ENCODE data around the gene PHF2.
"Not testable (repeated sequence)": the region's sequence is repeated elsewhere in the genome, so short reads cannot be mapped to it uniquely, and the experiment has no call there.

The PHF2 gene

DNA sequence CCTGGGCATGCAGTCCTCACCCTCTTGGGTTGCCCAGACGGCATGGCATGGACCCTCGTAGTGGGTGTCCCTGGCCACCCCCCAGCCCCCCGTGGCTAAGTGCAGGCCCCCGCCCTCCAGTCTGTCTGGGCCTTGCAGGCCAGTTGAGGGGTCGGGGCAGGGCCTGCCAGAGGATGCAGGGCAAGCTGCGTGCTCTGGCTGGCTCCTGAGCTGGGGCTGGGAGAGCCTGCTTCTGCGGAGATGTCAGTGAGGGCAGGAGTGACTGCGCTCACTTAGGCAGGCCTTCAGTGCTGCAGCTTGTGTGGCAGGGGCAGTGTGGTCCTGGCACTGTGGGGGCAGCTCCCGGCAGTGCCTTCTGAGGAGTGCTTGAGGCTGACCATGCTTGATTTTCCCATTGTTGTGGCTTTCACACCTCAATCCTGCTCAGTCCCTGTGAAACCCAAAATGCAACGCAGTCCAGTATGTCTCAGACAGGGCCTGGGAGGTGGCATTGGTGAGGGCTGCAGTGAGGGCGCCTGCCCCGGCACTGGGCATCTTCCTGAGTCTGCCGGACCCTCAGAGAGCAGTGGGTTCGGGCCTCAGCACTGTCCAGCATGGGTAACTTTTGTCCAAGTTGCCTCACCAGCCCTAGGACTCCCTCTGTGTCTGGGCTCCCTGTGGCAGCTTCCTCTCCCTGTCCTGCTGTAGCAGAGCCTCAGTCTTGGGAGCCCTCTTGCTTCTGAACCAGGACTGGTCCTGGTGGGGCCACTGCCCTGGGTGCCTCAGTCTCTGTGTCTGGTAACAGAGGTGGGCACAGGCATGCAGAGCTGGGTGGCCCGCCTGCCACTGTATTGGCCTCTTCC is 93.0 kb downstream of the PHF2 start:
- no peak for TF ChIP-seq ZNF384 (IDR thresholded peaks at IDR 0.05)
- TF ChIP-seq ARNT (IDR thresholded peaks at IDR 0.05): no peak
- no peak for TF ChIP-seq CTBP1 (IDR thresholded peaks at IDR 0.05; ENCODE audit: borderline replicate concordance)
- no peak for TF ChIP-seq NFRKB (IDR thresholded peaks at IDR 0.05)
- no peak for TF ChIP-seq HDGF (IDR thresholded peaks at IDR 0.05; ENCODE audit: borderline replicate concordance)
- TF ChIP-seq LEF1 (IDR thresholded peaks at IDR 0.05; ENCODE audit: borderline replicate concordance): no peak
- no peak for TF ChIP-seq FOXK2 (IDR thresholded peaks at IDR 0.05)
- TF ChIP-seq TARDBP (IDR thresholded peaks at IDR 0.05): no peak
- no peak for TF ChIP-seq SP1 (IDR thresholded peaks at IDR 0.05)
- TF ChIP-seq, protein P1, sequence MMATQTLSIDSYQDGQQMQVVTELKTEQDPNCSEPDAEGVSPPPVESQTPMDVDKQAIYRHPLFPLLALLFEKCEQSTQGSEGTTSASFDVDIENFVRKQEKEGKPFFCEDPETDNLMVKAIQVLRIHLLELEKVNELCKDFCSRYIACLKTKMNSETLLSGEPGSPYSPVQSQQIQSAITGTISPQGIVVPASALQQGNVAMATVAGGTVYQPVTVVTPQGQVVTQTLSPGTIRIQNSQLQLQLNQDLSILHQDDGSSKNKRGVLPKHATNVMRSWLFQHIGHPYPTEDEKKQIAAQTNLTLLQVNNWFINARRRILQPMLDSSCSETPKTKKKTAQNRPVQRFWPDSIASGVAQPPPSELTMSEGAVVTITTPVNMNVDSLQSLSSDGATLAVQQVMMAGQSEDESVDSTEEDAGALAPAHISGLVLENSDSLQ (IDR thresholded peaks at IDR 0.05): no peak
- TF ChIP-seq SUZ12 (IDR thresholded peaks at IDR 0.05): no peak
- TF ChIP-seq BHLHE40 (IDR thresholded peaks at IDR 0.05; ENCODE audit: borderline replicate concordance): no peak
- TF ChIP-seq L3MBTL2 (conservative IDR thresholded peaks at IDR 0.05): no peak
- no peak for TF ChIP-seq FOXM1 (IDR thresholded peaks at IDR 0.05; ENCODE audit: borderline replicate concordance)
- TF ChIP-seq FOXA1 (IDR thresholded peaks at IDR 0.05): no peak
- no peak for TF ChIP-seq ELF4 (IDR thresholded peaks at IDR 0.05)
- DNase-seq (ENCODE audit: extremely low spot score): no peak
- CTCF ChIA-PET: no interaction called here
- POLR2A ChIA-PET: no interaction called here

- TF ChIP-seq CTBP1 (IDR thresholded peaks at IDR 0.05; ENCODE audit: borderline replicate concordance): no peak
- TF ChIP-seq, protein P1 (IDR thresholded peaks at IDR 0.05): no peak
- TF ChIP-seq SUZ12 (IDR thresholded peaks at IDR 0.05): no peak
- TF ChIP-seq FOXK2 (IDR thresholded peaks at IDR 0.05): no peak
- no peak for TF ChIP-seq L3MBTL2 (conservative IDR thresholded peaks at IDR 0.05)
- TF ChIP-seq NFRKB (IDR thresholded peaks at IDR 0.05): no peak
- TF ChIP-seq ZNF384 (IDR thresholded peaks at IDR 0.05): no peak
- no peak for TF ChIP-seq FOXM1 (IDR thresholded peaks at IDR 0.05; ENCODE audit: borderline replicate concordance)
- no peak for TF ChIP-seq FOXA1 (IDR thresholded peaks at IDR 0.05)
- no peak for TF ChIP-seq HDGF (IDR thresholded peaks at IDR 0.05; ENCODE audit: borderline replicate concordance)
- no peak for TF ChIP-seq SP1 (IDR thresholded peaks at IDR 0.05)
- no peak for TF ChIP-seq TARDBP (IDR thresholded peaks at IDR 0.05)
- no peak for TF ChIP-seq ELF4 (IDR thresholded peaks at IDR 0.05)
- no peak for TF ChIP-seq BHLHE40 (IDR thresholded peaks at IDR 0.05; ENCODE audit: borderline replicate concordance)
- TF ChIP-seq LEF1 (IDR thresholded peaks at IDR 0.05; ENCODE audit: borderline replicate concordance): no peak
- no peak for TF ChIP-seq ARNT (IDR thresholded peaks at IDR 0.05)
- ChIA-PET CTCF (no interaction called here), POLR2A (no interaction called here)
- no peak for DNase-seq (ENCODE audit: extremely low spot score)
These were observed 93.5 kb downstream of the PHF2 start for GRCh38 chr9:93669958-93670207.

DNA sequence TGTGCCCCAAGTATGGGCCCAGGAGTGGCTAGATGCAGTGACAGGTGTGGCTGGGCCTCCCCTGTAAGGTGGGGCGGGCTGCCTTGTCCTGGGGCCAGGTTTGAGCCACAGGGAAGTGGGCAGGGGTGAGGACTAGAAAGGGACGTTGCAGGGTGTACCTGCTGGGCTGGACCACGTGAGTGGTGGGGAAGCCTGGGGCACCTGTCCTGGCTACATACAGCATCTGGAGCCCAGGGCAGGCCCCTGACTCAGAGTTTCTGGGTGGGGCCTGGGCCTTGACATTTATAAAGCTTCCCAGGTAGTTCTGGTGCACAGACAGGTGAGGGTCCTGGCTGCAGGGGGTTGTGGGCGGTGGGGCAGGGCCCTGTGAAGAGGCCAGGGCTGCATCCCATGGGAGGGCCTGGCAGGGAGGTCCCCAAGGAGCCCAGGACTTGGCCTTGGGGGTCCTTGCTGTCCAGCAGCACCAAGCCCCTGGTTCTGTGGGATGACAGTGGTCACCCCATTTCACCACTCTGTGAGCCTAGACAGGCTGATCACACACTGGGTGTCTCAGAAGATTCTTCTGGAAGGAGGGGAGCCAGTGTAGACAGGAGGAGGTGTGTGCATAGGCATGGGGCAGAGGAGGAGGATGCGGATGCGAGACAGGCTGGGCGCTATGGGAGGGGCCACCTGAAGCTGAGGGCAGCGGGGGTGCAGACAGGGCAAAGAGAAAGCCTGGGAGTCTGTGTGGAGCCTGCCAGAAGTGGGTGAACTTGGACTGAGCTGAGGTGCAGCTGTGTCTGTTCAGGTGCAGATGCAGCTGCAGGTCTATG is 94.0 kb downstream of the PHF2 start:
- CTCF ChIA-PET: no interaction called here
- POLR2A ChIA-PET: no interaction called here
- no peak for DNase-seq (ENCODE audit: extremely low spot score)
- TF ChIP-seq L3MBTL2 (conservative IDR thresholded peaks at IDR 0.05): no peak
- TF ChIP-seq ARNT (IDR thresholded peaks at IDR 0.05): no peak
- TF ChIP-seq LEF1 (IDR thresholded peaks at IDR 0.05; ENCODE audit: borderline replicate concordance): no peak
- no peak for TF ChIP-seq SUZ12 (IDR thresholded peaks at IDR 0.05)
- TF ChIP-seq TARDBP (IDR thresholded peaks at IDR 0.05): no peak

- POLR2A ChIA-PET: no interaction called here
- DNase-seq (ENCODE audit: extremely low spot score): no peak
- CTCF ChIA-PET: no interaction called here
- TF ChIP-seq LEF1 (IDR thresholded peaks at IDR 0.05; ENCODE audit: borderline replicate concordance) (no peak), FOXK2 (IDR thresholded peaks at IDR 0.05) (no peak), SUZ12 (IDR thresholded peaks at IDR 0.05) (no peak), ARNT (IDR thresholded peaks at IDR 0.05) (no peak), NFRKB (IDR thresholded peaks at IDR 0.05) (no peak), BHLHE40 (IDR thresholded peaks at IDR 0.05; ENCODE audit: borderline replicate concordance) (no peak), TARDBP (IDR thresholded peaks at IDR 0.05) (no peak), CTBP1 (IDR thresholded peaks at IDR 0.05; ENCODE audit: borderline replicate concordance) (no peak), L3MBTL2 (conservative IDR thresholded peaks at IDR 0.05) (no peak), HDGF (IDR thresholded peaks at IDR 0.05; ENCODE audit: borderline replicate concordance) (no peak), FOXM1 (IDR thresholded peaks at IDR 0.05; ENCODE audit: borderline replicate concordance) (no peak), SP1 (IDR thresholded peaks at IDR 0.05) (no peak), FOXA1 (IDR thresholded peaks at IDR 0.05) (no peak), ELF4 (IDR thresholded peaks at IDR 0.05) (no peak), ZNF384 (IDR thresholded peaks at IDR 0.05) (no peak)
- TF ChIP-seq, protein P1 (IDR thresholded peaks at IDR 0.05): no peak
These were observed 94.6 kb downstream of the PHF2 start for GRCh38 chr9:93671020-93671338.

- POLR2A ChIA-PET; DNase-seq (ENCODE audit: extremely low spot score); CTCF ChIA-PET: not testable (repeated sequence)
- TF ChIP-seq CTBP1 (IDR thresholded peaks at IDR 0.05; ENCODE audit: borderline replicate concordance): peak; percentile 68
These were observed 96.1 kb downstream of the PHF2 start for GRCh38 chr9:93672330-93673020.

Measured in HEK293T (cell line).